ENCODE measurements around the gene SAXO2.
"Not testable (repeated sequence)": the region's sequence is repeated elsewhere in the genome, so short reads cannot be mapped to it uniquely, and the experiment has no call there.

DNA sequence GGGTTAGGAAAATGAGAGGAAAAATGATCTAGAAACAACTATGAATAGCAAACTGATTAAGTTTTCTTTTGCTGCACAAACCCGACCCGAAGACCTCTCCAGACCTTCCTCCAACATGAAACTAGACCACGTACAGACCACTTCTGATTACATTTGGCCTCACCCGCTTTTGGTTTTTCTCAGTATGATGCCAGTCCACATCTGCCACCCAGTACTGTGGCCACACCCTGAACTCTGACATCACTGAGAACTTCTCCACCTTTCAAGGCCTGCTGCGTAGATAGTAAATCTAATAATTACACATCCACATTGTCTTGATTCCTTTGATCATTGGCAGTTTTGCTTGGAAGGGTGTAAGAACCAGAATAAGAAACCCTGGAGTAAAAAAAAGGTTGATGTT lies 16.7 kb upstream of the SAXO2 start:
- TF ChIP-seq, protein P1, sequence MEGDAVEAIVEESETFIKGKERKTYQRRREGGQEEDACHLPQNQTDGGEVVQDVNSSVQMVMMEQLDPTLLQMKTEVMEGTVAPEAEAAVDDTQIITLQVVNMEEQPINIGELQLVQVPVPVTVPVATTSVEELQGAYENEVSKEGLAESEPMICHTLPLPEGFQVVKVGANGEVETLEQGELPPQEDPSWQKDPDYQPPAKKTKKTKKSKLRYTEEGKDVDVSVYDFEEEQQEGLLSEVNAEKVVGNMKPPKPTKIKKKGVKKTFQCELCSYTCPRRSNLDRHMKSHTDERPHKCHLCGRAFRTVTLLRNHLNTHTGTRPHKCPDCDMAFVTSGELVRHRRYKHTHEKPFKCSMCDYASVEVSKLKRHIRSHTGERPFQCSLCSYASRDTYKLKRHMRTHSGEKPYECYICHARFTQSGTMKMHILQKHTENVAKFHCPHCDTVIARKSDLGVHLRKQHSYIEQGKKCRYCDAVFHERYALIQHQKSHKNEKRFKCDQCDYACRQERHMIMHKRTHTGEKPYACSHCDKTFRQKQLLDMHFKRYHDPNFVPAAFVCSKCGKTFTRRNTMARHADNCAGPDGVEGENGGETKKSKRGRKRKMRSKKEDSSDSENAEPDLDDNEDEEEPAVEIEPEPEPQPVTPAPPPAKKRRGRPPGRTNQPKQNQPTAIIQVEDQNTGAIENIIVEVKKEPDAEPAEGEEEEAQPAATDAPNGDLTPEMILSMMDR (conservative IDR thresholded peaks at IDR 0.05; ENCODE audit: low read depth, low read length) = not testable (repeated sequence)
- TF ChIP-seq EZH2 (IDR thresholded peaks at IDR 0.05; ENCODE audit: borderline replicate concordance, low read depth, low read length, poor library complexity, severe bottlenecking) = not testable (repeated sequence)

Data from A673 (cell line).